Spleen (tissue), 11 donors: ENCODE data around the gene PYGB. TPM values are rescaled to one million over a fixed set of nuclear protein-coding genes. Genes with fewer than 3 reads are reported as not detected.

ENCODE experiments used
- DNase-seq: peaks from one replicate; pipeline ENCODE4 v3.0.0-alpha.2; 2020
- H3K27ac ChIP-seq, 8 donors: fragments of 200-600 bp; sonication (generic) in 7 of 8; 1 replicate in 4 of 8; 2 replicates in 4 of 8; pipeline versions ENCODE4 v1.5.0 to v1.8.0; 2016 to 2021; ENCODE audit warnings: inconsistent platforms in 4 of 8, mild to moderate bottlenecking in 4 of 8, moderate library complexity in 1 of 8
- H3K27me3 ChIP-seq, 7 donors: fragments of 200-600 bp; sonication (generic) in 6 of 7; replicated peaks in 1 of 7; 1 replicate in 4 of 7; 2 replicates in 3 of 7; pipeline versions ENCODE4 v1.5.0 to v1.8.0; 2016 to 2021; ENCODE audit warnings: inconsistent platforms in 3 of 7, mild to moderate bottlenecking in 1 of 7
- H3K36me3 ChIP-seq, 6 donors: fragments of 200-600 bp; sonication (generic) in 5 of 6; 1 replicate in 4 of 6; 2 replicates in 2 of 6; pipeline versions ENCODE4 v1.5.0 to v1.8.0; 2016 to 2021; ENCODE audit warnings: inconsistent platforms in 2 of 6
- H3K4me1 ChIP-seq, 6 donors: fragments of 200-600 bp; sonication (generic) in 5 of 6; 1 replicate in 3 of 6; 2 replicates in 3 of 6; pipeline versions ENCODE4 v1.5.0 to v1.8.0; 2016 to 2021; ENCODE audit warnings: inconsistent platforms in 3 of 6
- H3K4me3 ChIP-seq, 8 donors: fragments of 200-600 bp; sonication (generic) in 7 of 8; 1 replicate in 4 of 8; 2 replicates in 4 of 8; pipeline versions ENCODE4 v1.5.0 to v1.8.0; 2016 to 2021; ENCODE audit warnings: inconsistent platforms in 4 of 8, mild to moderate bottlenecking in 4 of 8, moderate library complexity in 2 of 8
- H3K9me3 ChIP-seq, 8 donors: fragments of 200-600 bp; sonication (generic) in 7 of 8; 1 replicate in 4 of 8; 2 replicates in 4 of 8; pipeline versions ENCODE4 v1.5.0 to v1.8.0; 2016 to 2021; ENCODE audit warnings: inconsistent platforms in 4 of 8
- CTCF ChIP-seq, 11 experiments: fragments of 200-600 bp in 7 of 11; fragments of 450-650 bp in 4 of 11; sonication (generic) in 4 of 11; IDR thresholded peaks in 8 of 11; conservative IDR thresholded peaks in 3 of 11; 1 replicate in 7 of 11; 2 replicates in 4 of 11; pipeline versions ENCODE4 v1.4.0 to v1.8.0; 2016 to 2021; ENCODE audit warnings: antibody characterized with exemption in 11 of 11, inconsistent platforms in 4 of 11, mild to moderate bottlenecking in 1 of 11
- POLR2A ChIP-seq, 3 donors: fragments of 450-650 bp; IDR thresholded peaks; one replicate each; pipeline ENCODE4 v1.5.1; 2017; ENCODE audit warnings: antibody characterized with exemption in 3 of 3, mild to moderate bottlenecking in 1 of 3
- POLR2AphosphoS5 ChIP-seq, 3 donors: sonication (generic); formaldehyde crosslinking; IDR thresholded peaks; one replicate each; pipeline ENCODE4 v1.5.1; 2017; ENCODE audit warnings: antibody characterized with exemption in 3 of 3
- WGBS, 5 donors: extraction: QIAGEN DNeasy Blood & Tissue Kit in 3 of 5; methylation state at CpG; one replicate each; pipeline versions ENCODE4 v1.1.5 to v1.1.7; 2013 to 2018; 5-methylcytosine and 5-hydroxymethylcytosine counted together
- intact Hi-C: fragments of 100-400 bp; cut with DNase I; formaldehyde crosslinking; loops from one replicate; pipeline ENCODE4 v1.15.0; 2023; ENCODE audit warnings: low total_unique reads
- polyA plus RNA-seq, 3 donors: library from polyadenylated mRNA; stranded (reverse); fragments of 200-250 nt; gene quantifications; one replicate each; pipeline ENCODE4 v1.2.1, GENCODE V29; 2013
- total RNA-seq, 7 donors: library from RNA; depleted of rRNA in 3 of 7; stranded (reverse); fragments of >200 nt in 3 of 7; fragmentation: NEBNext Ultra II Directional in 4 of 7; extraction: Animal tissue kit (Norgen Biotek cat#: 25700) in 4 of 7; gene quantifications; one replicate each; pipeline versions ENCODE4 v1.1.0 to v1.2.1, GENCODE V29; 2016 to 2021
- donor health status: healthy with polysubstance abuse.
- donor health status: DM: no; HTN: no; CAD: no; lungs with moderate emphysema.
- donor health status: DM: no; HTN: no; CAD: no.
- donor health status: Bipolar disorder and iron deficiency.
- donor health status: healthy.
- donor health status: DM: no; HTN: no; CAD: no.
- donor health status: DM: yes; HTN: yes; CAD: no.

PYGB gene
- total and polyA plus RNA-seq, 10 donors: 10.5 to 47.8 (median 32.3) TPM

- WGBS, 5 donors: 90 to 97% (median 93%) methylated on average over 15 to 21 of the region's 21 CpGs
- DNase-seq: peak; percentile 68
- no peak overlapping the region for H3K4me3 ChIP-seq
- no peak for TF ChIP-seq POLR2AphosphoS5 (IDR thresholded peaks at IDR 0.05)
- TF ChIP-seq CTCF (IDR thresholded peaks at IDR 0.05 in 8 of 11, conservative IDR thresholded peaks at IDR 0.05 in 3 of 11): no peak
- no peak for TF ChIP-seq POLR2A (IDR thresholded peaks at IDR 0.05)
- no peak overlapping the region for H3K27ac ChIP-seq
- peaks cover 0 to 96% (median 74%) of the 10 kb centered on the region in 6 donors for H3K36me3 ChIP-seq
- intact Hi-C loops: no loop called here
- no peaks in the 10 kb centered on the region for H3K4me1 ChIP-seq
- no peaks in the 10 kb centered on the region for H3K9me3 ChIP-seq
- no peaks in the 10 kb centered on the region for H3K27me3 ChIP-seq
These were observed 34.1 kb upstream of the PYGB start for GRCh38 chr20:25213566-25214425.

- TF ChIP-seq CTCF (IDR thresholded peaks at IDR 0.05 in 8 of 11, conservative IDR thresholded peaks at IDR 0.05 in 3 of 11): no peak
- no peak for TF ChIP-seq POLR2AphosphoS5 (IDR thresholded peaks at IDR 0.05)
- TF ChIP-seq POLR2A (IDR thresholded peaks at IDR 0.05): no peak
- H3K27me3 ChIP-seq: no peaks in the 10 kb centered on the region
- DNase-seq: no peak
- H3K4me3 ChIP-seq: no peak overlapping the region
- no peaks in the 10 kb centered on the region for H3K9me3 ChIP-seq
- peaks cover 0 to 100% (median 77%) of the 10 kb centered on the region in 6 donors for H3K36me3 ChIP-seq
- H3K27ac ChIP-seq: no peak overlapping the region
- no peaks in the 10 kb centered on the region for H3K4me1 ChIP-seq
- 80 to 95% (median 86%) methylated on average over 7 of the region's 7 CpGs for WGBS, 5 donors
- intact Hi-C loops: no loop called here
These were observed 33.5 kb upstream of the PYGB start for GRCh38 chr20:25214426-25214790.

GRCh38 chr20:25214819-25215218 is 33.1 kb upstream of the PYGB start:
- Histone ChIP-seq H3K27ac (no peak overlapping the region), H3K27me3 (no peaks in the 10 kb centered on the region), H3K36me3 (peaks cover 0 to 100% (median 76%) of the 10 kb centered on the region in 6 donors), H3K4me3 (no peak overlapping the region), H3K4me1 (no peaks in the 10 kb centered on the region), H3K9me3 (no peaks in the 10 kb centered on the region)
- TF ChIP-seq POLR2A (IDR thresholded peaks at IDR 0.05) (no peak), CTCF (IDR thresholded peaks at IDR 0.05 in 8 of 11, conservative IDR thresholded peaks at IDR 0.05 in 3 of 11) (no peak), POLR2AphosphoS5 (IDR thresholded peaks at IDR 0.05) (no peak)
- intact Hi-C loops: no loop called here
- WGBS, 5 donors: 93 to 96% (median 94%) methylated on average over 7 of the region's 7 CpGs
- no peak for DNase-seq

GRCh38 chr20:25215521-25215920 is 32.4 kb upstream of the PYGB start:
- 87 to 97% (median 90%) methylated on average over 10 of the region's 10 CpGs for WGBS, 5 donors
- intact Hi-C loops: no loop called here
- TF ChIP-seq POLR2AphosphoS5 (IDR thresholded peaks at IDR 0.05) (no peak), CTCF (IDR thresholded peaks at IDR 0.05 in 8 of 11, conservative IDR thresholded peaks at IDR 0.05 in 3 of 11) (no peak), POLR2A (IDR thresholded peaks at IDR 0.05) (no peak)

More at GRCh38 chr20:25215521-25215920, 32.4 kb upstream of the PYGB start:
- Histone ChIP-seq H3K4me1 (no peaks in the 10 kb centered on the region), H3K9me3 (no peaks in the 10 kb centered on the region), H3K27me3 (no peaks in the 10 kb centered on the region), H3K36me3 (peaks cover 0 to 100% (median 70%) of the 10 kb centered on the region in 6 donors), H3K27ac (no peak overlapping the region), H3K4me3 (no peak overlapping the region)
- no peak for DNase-seq
